BLaER1 treated with 17β-estradiol and CSF1 and Interleukin-3, amounts not matched to agents 10 nM and 100 nM (cell line): ENCODE data around the gene SPIRE1.

Experiments
- H3K27ac ChIP-seq, 11 experiments: shearing (Covaris generic); formaldehyde crosslinking; 2 replicates each; pipeline ENCODE4 v1.8.1; 2022
- H3K27me3 ChIP-seq, 11 experiments: shearing (Covaris generic); formaldehyde crosslinking; 2 replicates each; pipeline ENCODE4 v1.8.1; 2022
- H3K36me3 ChIP-seq, 11 experiments: shearing (Covaris generic); formaldehyde crosslinking; 2 replicates each; pipeline ENCODE4 v1.8.1; 2022
- H3K4me1 ChIP-seq, 10 experiments: shearing (Covaris generic); formaldehyde crosslinking; 2 replicates each; pipeline ENCODE4 v1.8.1; 2022
- H3K4me2 ChIP-seq, 11 experiments: shearing (Covaris generic); formaldehyde crosslinking; 2 replicates each; pipeline ENCODE4 v1.8.1; 2022
- H3K4me3 ChIP-seq, 10 experiments: shearing (Covaris generic); formaldehyde crosslinking; 2 replicates each; pipeline ENCODE4 v1.8.1; 2022
- H3K9ac ChIP-seq, 11 experiments: shearing (Covaris generic); formaldehyde crosslinking; 2 replicates each; pipeline ENCODE4 v1.8.1; 2022
- H3K9me3 ChIP-seq, 11 experiments: shearing (Covaris generic); formaldehyde crosslinking; replicated peaks in 1 of 11; 2 replicates each; pipeline ENCODE4 v1.8.1; 2022
- H4K20me1 ChIP-seq, 11 experiments: shearing (Covaris generic); formaldehyde crosslinking; 2 replicates each; pipeline ENCODE4 v1.8.1; 2022
- Cebpa-rat ChIP-seq, 11 experiments: shearing (Covaris generic); IDR thresholded peaks; 2 replicates each; pipeline ENCODE4 v1.8.1; 2022

SPIRE1 gene

DNA sequence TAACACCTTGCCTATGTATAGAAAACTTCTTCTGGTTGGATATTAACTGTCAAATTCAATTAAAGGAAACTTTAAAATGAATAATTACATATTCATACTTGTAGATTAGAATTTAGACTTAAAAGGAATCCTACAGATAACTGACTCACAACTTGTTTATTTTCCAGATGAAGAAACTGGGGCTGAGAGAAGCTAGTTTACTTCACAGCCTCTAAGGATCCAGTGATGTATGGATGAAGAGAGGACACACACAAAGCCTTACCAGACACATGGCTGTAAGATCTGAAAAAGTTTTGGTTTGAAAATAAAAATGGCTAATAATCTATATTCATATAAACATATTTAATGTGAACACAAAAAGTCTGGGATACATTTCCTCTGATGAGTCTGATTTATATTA lies 177.9 kb downstream of the SPIRE1 start:
- H3K36me3 ChIP-seq, result peaks cover 0 to 25% (median 0%) of the 10 kb centered on the region in 11 experiments; a peak in 3 of 22 replicates
- no peaks in the 10 kb centered on the region for H3K9me3 ChIP-seq
- H4K20me1 ChIP-seq, result no peaks in the 10 kb centered on the region
- H3K9ac ChIP-seq, result no peak overlapping the region
- no peak for TF ChIP-seq Cebpa-rat (IDR thresholded peaks at IDR 0.05)
- no peaks in the 10 kb centered on the region for H3K27me3 ChIP-seq
- H3K4me2 ChIP-seq, result no peak overlapping the region
- H3K4me3 ChIP-seq, result no peak overlapping the region
- H3K27ac ChIP-seq, result no peak overlapping the region
- H3K4me1 ChIP-seq, result peaks cover 0 to 2% (median 0%) of the 10 kb centered on the region in 10 experiments; a peak in 4 of 20 replicates

DNA sequence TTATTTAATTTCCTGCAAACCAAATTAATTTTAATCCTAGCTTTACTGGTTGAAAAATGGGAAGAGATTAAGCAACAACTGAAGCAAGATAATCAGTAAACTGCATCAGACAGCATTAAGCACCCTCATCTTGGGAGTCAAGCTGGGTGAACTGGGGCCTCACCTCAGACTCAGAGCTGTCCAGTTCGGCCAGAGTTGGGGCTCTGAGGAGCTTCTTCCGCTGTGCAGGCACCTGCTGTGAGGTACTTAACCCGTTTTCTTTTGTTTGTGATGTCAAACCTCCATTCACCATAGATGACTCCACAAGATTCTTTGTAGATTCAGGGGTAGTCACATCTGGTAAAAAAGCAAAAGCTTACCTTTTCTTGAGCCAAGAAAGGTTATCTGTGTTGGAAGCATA lies 178.4 kb downstream of the SPIRE1 start:
- no peak overlapping the region for H3K27ac ChIP-seq
- no peak overlapping the region for H3K9ac ChIP-seq
- no peaks in the 10 kb centered on the region for H3K27me3 ChIP-seq
- no peak overlapping the region for H3K4me2 ChIP-seq
- no peak for TF ChIP-seq Cebpa-rat (IDR thresholded peaks at IDR 0.05)
- H4K20me1 ChIP-seq, result no peaks in the 10 kb centered on the region
- H3K36me3 ChIP-seq, result peaks cover 0 to 25% (median 0%) of the 10 kb centered on the region in 11 experiments; a peak in 3 of 22 replicates
- H3K4me1 ChIP-seq, result peaks cover 0 to 6% (median 0%) of the 10 kb centered on the region in 10 experiments; a peak in 4 of 20 replicates
- H3K9me3 ChIP-seq, result no peaks in the 10 kb centered on the region
- no peak overlapping the region for H3K4me3 ChIP-seq

DNA sequence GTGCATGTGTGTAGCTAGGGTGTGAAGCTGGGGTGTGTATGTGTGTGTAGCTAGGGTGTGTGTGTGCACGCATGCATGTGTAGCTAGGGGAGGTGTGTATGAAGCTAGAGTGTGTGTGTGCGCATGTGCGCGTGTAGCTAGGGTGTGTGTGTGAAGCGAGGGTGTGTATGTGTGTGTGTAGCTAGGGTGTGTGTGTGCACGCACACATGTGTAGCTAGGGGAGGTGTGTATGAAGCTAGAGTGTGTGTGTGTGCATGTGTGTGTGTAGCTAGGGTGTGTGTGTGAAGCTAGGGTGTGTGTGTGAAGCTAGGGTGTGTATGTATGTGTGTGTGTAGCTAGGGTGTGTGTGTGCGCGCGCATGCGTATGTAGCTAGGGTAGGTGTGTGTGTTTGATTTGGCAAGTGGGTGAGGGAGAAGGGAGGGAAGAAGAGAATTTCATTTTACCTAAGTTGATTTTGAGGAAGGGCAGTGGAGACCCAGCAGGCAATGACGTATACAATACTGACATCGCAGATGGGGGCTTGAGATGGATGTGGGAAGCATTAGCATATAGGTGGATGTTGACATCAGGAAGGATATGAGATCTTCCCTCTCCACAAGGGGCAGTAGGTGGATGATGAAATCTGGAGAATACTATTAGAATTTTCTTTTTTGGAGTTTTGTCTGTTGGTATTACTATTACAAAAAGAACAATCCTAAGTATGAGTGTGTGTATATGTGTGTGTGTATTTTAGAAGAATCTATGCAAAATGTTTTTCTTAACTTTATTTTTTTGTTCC lies 179.4 kb downstream of the SPIRE1 start:
- Histone ChIP-seq H3K9ac (no peak overlapping the region), H3K4me1 (peaks cover 0 to 7% (median 0%) of the 10 kb centered on the region in 10 experiments; a peak in 4 of 20 replicates), H3K4me2 (no peak overlapping the region), H3K27ac (no peak overlapping the region), H3K36me3 (peaks cover 0 to 25% (median 0%) of the 10 kb centered on the region in 11 experiments; a peak in 3 of 22 replicates), H4K20me1 (no peaks in the 10 kb centered on the region), H3K27me3 (no peaks in the 10 kb centered on the region), H3K9me3 (no peaks in the 10 kb centered on the region), H3K4me3 (no peak overlapping the region)
- no peak for TF ChIP-seq Cebpa-rat (IDR thresholded peaks at IDR 0.05)

DNA sequence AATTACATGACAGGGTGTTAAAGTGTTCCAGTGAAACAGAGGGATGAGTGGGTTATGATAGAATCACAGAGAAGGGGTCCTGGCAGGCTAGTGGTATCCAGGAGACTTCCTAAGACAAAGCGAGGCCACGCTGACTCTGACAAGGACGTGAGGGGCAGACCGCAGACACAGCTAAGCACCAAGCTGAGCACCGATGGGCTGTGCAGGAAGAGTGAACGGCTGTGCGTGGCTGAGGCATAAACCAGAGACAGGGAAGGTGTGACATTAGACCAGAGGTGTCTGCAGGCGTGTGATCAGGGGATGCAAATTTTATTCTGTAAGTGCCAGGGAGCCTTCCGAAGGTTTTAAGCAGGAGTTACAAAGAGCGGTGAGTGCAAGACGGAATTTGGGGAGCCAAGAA lies 180.3 kb downstream of the SPIRE1 start:
- no peak for TF ChIP-seq Cebpa-rat (IDR thresholded peaks at IDR 0.05)
- H3K27ac ChIP-seq, result no peak overlapping the region
- no peak overlapping the region for H3K9ac ChIP-seq
- peaks cover 0 to 7% (median 0%) of the 10 kb centered on the region in 10 experiments; a peak in 4 of 20 replicates for H3K4me1 ChIP-seq
- no peak overlapping the region for H3K4me2 ChIP-seq
- H3K4me3 ChIP-seq, result no peak overlapping the region
- no peaks in the 10 kb centered on the region for H3K9me3 ChIP-seq
- no peaks in the 10 kb centered on the region for H3K27me3 ChIP-seq
- H3K36me3 ChIP-seq, result peaks cover 0 to 25% (median 0%) of the 10 kb centered on the region in 11 experiments; a peak in 3 of 22 replicates
- no peaks in the 10 kb centered on the region for H4K20me1 ChIP-seq

DNA sequence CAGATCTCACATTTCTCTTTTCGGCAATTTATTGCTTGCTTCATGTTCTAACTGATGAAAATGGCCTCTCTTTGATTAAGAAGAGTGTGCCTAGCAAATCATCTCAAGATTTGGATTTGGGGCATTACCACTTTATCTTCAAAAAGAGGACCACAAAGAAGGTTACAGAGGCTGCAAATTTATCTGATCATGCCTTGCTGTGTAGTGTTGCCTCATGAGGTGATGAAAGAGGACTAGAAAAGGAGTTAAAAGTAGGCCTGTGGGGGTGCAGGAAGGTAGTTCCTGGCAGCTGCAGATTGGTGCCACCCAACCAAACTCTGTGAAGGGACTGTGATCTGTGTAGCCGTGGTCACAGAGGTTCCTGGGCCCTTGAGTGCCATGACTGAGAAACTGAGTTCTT lies 181.0 kb downstream of the SPIRE1 start:
- Histone ChIP-seq H3K27me3 (no peaks in the 10 kb centered on the region), H4K20me1 (no peaks in the 10 kb centered on the region), H3K4me1 (peaks cover 0 to 7% (median 0%) of the 10 kb centered on the region in 10 experiments; a peak in 4 of 20 replicates), H3K4me2 (no peak overlapping the region), H3K27ac (no peak overlapping the region), H3K4me3 (no peak overlapping the region), H3K36me3 (peaks cover 0 to 25% (median 0%) of the 10 kb centered on the region in 11 experiments; a peak in 3 of 22 replicates), H3K9me3 (no peaks in the 10 kb centered on the region), H3K9ac (no peak overlapping the region)
- no peak for TF ChIP-seq Cebpa-rat (IDR thresholded peaks at IDR 0.05)

DNA sequence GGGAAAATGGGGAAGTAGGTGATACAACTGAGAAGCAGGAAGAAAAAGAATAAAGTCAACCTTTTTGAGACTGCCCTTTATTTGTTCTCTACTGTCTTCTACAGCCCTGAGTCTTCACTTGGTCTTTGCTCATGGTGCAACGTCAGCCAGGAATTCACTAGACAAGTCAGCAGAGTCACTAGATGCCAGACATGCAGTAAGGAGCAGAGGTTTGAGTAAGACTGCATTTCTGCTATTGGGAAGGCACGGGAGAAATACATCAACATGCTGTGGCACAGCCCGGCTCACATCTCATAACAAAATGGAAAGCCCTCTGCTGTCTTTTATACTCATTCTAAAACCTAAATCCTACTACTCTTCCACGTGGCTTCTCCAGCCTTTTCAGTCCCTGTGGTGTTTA lies 183.0 kb downstream of the SPIRE1 start:
- Histone ChIP-seq H3K4me3 (no peak overlapping the region), H3K27ac (no peak overlapping the region), H3K4me1 (peaks cover 0 to 7% (median 0%) of the 10 kb centered on the region in 10 experiments; a peak in 4 of 20 replicates), H3K36me3 (peaks cover 0 to 25% (median 0%) of the 10 kb centered on the region in 11 experiments; a peak in 3 of 22 replicates), H3K9me3 (no peaks in the 10 kb centered on the region), H3K27me3 (no peaks in the 10 kb centered on the region), H3K9ac (no peak overlapping the region), H4K20me1 (no peaks in the 10 kb centered on the region), H3K4me2 (no peak overlapping the region; a peak in 1 of 22 replicates)
- TF ChIP-seq Cebpa-rat (IDR thresholded peaks at IDR 0.05), result no peak

DNA sequence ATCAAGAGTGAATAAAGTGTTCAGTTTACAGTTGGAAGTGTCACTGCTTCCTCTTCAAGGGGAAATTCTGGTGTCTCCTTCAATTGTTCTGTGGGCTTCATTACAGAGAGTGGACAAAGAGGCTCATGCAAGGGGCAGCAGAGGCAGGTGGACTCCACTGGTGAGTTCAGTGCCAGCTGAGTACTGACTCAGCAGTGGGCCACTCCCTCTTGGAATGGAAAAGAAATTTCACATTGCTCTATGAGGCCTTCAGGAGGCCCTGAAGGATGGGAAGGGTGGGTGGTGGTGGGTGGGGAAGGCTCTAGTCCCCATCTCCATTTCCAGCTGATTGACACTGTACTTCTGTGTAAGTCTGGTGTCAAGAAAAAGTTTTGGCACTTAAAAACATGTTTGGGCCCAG lies 183.8 kb downstream of the SPIRE1 start:
- H3K27ac ChIP-seq, result no peak overlapping the region
- H4K20me1 ChIP-seq, result no peaks in the 10 kb centered on the region
- H3K27me3 ChIP-seq, result no peaks in the 10 kb centered on the region
- H3K9me3 ChIP-seq, result no peaks in the 10 kb centered on the region
- H3K4me2 ChIP-seq, result no peak overlapping the region
- peaks cover 0 to 7% (median 0%) of the 10 kb centered on the region in 10 experiments; a peak in 4 of 20 replicates for H3K4me1 ChIP-seq
- no peak for TF ChIP-seq Cebpa-rat (IDR thresholded peaks at IDR 0.05)
- H3K4me3 ChIP-seq, result no peak overlapping the region
- H3K36me3 ChIP-seq, result peaks cover 0 to 19% (median 0%) of the 10 kb centered on the region in 11 experiments; a peak in 3 of 22 replicates
- H3K9ac ChIP-seq, result no peak overlapping the region

DNA sequence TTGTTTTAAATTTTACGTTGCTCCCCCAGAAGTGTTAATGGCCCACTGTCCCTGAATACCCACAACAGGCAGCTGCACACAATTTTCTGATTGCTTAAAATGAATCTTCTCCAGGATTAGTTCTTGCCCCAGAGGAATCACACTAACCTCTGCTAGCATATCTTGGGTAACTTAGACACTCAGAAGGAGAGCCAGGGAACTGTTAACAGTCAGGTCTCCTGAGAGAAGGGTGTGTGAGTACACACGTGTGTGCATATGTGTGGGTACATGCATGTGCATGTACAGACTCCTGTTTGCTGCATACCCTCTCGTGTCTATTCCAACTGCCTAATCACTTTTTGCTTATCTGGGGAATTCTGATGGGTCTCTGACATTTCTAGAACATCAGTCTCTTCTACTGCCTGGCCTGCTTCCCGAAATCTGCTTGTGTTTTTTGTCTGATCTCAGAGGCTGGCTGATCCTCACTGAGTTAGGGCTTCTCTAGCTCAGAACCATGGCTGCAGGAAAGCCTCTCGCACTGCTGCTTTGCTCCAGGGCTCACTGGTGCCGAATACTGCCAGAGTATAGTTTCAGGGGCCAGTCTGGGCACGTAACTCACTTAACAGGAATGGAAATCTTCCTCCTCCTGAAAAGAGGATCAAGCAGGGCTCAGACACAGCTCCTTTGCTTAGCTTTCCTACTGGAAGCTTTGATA lies 187.4 kb downstream of the SPIRE1 start:
- Histone ChIP-seq H4K20me1 (no peaks in the 10 kb centered on the region), H3K4me3 (no peak overlapping the region), H3K36me3 (peaks cover 0 to 4% (median 0%) of the 10 kb centered on the region in 11 experiments; a peak in 2 of 22 replicates), H3K27ac (no peak overlapping the region), H3K27me3 (no peaks in the 10 kb centered on the region), H3K9me3 (no peaks in the 10 kb centered on the region), H3K4me2 (no peak overlapping the region), H3K9ac (no peak overlapping the region), H3K4me1 (peaks cover 0 to 7% (median 0%) of the 10 kb centered on the region in 10 experiments; a peak in 4 of 20 replicates)
- TF ChIP-seq Cebpa-rat (IDR thresholded peaks at IDR 0.05), result no peak

DNA sequence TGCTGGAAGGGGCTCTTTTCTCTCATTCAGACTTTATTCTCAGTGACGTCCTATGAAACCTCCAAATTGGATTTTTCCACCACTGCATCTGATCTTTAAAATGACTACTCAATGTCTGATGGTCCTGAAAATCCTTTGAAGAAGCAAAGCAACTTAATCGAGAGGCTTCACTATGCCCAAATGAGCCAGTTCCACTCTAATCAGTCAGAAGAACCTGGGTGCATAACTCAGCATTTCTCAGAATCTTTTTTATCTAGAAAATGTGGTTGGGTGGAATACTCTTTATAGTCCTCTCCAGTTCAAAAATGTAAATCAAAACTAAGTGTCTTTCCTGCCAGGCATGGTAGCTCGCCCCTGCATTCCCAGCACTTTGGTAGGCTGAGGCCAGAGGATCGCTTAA lies 189.5 kb downstream of the SPIRE1 start:
- no peak for TF ChIP-seq Cebpa-rat (IDR thresholded peaks at IDR 0.05)
- H3K4me3 ChIP-seq, result no peak overlapping the region
- no peaks in the 10 kb centered on the region for H3K4me1 ChIP-seq
- H3K36me3 ChIP-seq, result peaks cover 0 to 16% (median 0%) of the 10 kb centered on the region in 11 experiments; a peak in 3 of 22 replicates
- no peak overlapping the region for H3K4me2 ChIP-seq
- no peaks in the 10 kb centered on the region for H3K27me3 ChIP-seq
- no peak overlapping the region for H3K9ac ChIP-seq
- H3K9me3 ChIP-seq, result no peaks in the 10 kb centered on the region
- no peak overlapping the region for H3K27ac ChIP-seq
- no peaks in the 10 kb centered on the region for H4K20me1 ChIP-seq
